NCI-H2029 (cell line): ENCODE measurements around the gene MRPS14.
"Not testable (repeated sequence)": the region's sequence is repeated elsewhere in the genome, so short reads cannot be mapped to it uniquely, and the experiment has no call there.

Experiments used
- DNase-seq: peaks from one replicate; lab custom pipeline; 2025; lab: John Stamatoyannopoulos, UW

The MRPS14 gene

DNA sequence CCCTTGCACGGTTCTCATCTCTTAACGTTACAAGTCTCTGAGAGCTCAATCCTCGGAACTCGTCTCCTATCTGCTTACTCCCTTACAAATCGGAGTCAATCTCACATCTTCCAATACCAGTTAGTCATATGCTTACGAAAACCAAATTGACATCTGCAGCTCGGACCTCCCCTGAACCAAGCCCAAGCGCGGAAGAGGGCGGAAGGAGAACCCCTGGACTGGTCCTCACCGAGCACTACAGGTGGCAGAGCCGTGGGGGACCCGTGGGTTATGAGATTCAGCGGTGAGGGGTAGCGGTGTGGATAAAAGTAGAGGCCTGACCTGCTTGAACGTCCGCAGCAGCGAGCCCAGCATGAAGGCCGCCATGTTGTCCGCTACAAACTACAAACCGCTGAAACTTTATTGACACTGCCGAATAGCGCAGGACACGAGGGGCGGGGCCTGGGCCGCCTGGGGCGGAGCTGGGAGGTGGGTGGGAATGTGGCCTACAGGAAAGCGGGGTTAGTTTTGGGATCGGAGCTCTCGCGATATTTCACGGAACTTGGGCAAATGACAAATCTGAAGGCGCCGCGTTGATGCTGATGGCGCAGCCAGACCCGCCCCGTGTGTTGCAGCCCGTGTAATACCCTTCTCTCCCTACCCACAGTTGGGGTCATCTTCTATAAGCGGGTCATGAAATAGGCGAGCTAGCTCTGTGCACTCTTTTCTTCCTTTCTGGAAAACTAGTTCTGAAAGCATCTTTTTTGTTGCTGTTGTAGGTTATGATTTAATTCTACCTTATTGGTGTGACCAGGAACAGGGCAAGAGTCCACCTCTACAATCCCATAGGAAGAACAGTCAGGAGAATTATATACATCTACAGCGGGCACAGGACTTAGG is at the start of gene MRPS14:
Gene MRPS14, minus strand, starts transcription at position 383 of the 879 bp plus-strand sequence. Its CDS starts 17 bp downstream, at position 366.
- peak; percentile 84 for DNase-seq

DNA sequence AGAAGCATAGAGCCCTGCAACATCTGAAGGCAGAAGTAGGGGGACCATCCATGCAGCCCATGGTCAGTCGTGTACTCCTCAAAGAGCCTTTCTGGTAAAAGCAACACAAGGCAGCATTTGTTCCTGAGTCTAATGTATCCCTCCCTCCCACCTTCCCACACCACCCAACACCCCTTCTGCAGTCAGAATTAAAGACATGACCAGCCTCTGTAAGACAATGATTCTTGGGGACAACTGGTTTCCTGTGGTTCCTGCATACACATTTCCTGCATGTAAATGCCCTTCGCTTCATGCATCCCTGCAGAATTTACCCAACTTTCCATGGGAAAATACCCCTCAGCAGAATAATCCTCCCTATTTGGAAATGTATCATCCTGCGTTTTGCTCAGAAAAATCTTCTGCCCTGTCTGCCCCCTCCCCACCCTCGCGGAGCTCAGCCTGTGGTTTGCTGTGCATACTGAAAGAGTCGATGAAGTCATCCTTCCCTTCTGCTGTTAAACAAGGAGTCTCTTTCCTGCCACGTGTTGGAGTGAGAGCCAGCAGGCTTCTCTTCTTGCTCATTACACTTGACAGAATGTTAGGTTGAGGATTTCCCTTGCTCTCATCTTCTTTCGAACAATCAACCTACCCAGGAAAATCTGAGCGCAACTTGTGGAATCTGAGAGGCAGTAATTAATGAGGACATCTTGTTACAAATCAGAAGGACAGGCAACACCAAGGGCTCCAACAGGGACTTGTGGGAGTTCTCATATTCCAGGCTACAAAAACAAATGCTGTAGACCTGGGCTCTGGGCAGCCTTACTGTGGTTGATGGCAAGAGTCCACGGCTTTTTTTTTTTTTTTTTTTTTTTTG is 49.1 kb upstream of the MRPS14 start:
- DNase-seq = peak; percentile 28

- no peak for DNase-seq
Observed at GRCh38 chr1:175071276-175071943, 48.2 kb upstream of the MRPS14 start.

DNA sequence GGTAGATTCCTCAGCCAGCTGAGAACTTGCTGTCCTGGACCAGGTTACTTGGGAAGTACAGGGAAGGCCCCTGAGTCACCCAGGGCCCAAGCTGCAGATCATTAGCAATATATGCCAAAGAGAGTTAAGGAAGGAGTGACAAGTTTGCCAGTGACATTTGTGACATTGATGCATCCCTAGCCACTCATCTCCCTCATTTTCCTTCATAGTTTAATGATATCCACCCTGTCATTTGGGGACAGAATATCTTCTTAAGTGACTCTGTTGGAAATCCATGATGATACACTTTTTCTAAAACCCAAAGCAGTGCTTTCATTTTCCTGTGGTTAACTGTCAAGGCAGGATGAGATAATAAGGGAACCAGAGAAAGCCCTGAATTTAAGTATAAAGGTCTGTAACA is 47.6 kb upstream of the MRPS14 start:
- no peak for DNase-seq

GRCh38 chr1:175067362-175068106 is 44.3 kb upstream of the MRPS14 start, which contains the start of gene TNN:
Gene TNN (plus strand): TSS chr1:175067833. CDS start chr1:175077419, 9,586 bp downstream.
- DNase-seq = no peak

DNA sequence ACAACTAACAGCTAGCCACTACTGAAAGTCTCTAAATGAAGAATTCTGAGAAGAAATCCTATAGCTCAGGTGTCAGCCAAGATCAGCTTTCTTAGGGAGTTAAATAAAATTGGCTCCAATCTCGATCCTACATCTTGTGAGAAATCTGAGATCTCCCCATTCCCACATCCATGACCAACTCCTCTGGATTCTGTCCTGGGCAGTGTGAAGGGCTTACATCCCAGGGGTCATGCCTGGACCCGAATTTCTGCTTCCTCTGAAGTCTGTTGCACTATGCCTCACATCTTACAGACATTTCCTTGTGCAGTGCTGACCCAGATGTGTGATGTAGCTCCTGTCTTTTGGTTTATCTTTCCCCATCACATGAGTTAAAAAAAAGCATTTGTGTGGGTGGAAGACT is 39.6 kb upstream of the MRPS14 start:
- no peak for DNase-seq

GRCh38 chr1:175062339-175062738 is 39.1 kb upstream of the MRPS14 start:
- DNase-seq = no peak

DNA sequence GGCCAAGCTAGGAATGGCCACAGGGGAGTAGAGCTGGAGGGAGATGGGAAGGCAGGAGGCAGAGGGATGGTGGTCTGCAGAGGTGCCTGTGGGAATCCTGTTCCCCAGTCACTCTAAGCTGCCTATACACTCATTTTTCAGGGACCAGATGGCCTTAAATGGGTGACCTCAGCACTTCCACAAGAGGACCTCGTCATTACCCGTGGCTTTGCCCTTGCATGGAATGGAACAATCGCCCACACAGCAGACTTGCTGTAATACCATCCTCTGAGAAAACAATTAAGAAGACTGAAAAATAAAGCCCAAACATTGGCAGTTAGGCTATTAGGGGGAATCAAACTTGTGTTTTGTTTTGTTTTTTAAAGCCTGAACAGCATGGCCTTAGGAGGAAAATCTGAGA is 31.5 kb upstream of the MRPS14 start:
- no peak for DNase-seq

DNA sequence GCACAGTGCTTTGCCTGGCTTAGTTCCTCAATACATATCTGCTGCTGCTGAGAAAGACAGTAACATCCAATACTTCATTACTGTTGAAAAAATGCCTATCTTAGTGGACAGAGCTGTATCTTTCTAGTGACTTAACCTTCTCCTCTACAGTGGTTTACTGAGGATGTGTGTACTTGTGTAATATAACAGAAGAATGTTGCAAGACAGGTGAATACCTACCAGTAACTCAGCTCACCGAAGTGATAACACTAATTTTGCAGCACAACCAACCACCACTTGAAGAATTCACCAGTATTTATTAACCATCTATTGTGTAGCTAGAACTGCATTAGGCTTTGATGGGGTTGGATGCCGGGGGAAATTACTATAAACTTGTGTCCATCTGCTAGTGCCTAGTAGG is 27.8 kb upstream of the MRPS14 start:
- no peak for DNase-seq

DNA sequence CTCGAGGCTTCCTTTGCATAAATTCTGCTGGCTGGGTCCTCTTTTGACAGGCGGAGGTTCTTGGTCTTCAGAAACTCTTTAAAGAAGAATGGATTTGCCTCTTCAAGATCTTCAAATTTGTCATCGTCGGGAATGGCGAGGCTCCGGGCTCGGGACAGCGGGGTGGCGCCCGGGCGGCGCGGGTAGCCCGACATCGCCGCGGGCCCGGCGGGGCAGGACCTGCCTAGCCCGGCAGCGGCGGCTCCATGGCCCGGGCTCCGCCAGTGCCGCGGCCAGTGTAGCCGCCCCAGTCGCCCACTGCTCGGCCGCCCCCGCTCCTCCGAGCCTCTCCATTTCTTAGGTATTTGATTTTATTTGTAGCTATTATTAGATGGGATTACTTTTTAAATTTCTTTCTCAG is 22.3 kb upstream of the MRPS14 start:
- DNase-seq = no peak

- no peak for DNase-seq
Observed at GRCh38 chr1:175045097-175045496, 21.9 kb upstream of the MRPS14 start.

- not testable (repeated sequence) for DNase-seq
Observed at GRCh38 chr1:175044591-175044990, 21.4 kb upstream of the MRPS14 start.

DNA sequence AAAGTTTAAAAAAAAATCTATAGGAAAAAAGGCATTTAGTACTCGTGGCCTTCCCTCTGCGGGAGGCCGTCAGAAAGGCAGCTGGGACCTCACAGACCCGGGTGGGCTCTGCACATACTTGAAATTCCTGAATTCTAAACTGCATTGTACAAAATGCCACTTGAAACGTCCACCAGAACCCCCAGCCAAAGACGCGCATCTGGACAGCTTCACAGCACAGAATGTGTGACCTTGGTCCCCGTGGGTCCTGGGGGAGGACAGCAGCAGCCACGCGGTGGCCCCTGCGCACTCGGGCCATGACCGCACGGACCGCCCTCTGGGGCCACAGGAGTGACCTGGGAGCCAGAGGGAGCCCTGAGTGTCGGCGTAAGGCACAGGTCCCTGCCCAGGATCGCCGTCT is 20.6 kb upstream of the MRPS14 start:
- DNase-seq = no peak

GRCh38 chr1:175042650-175043049 is 19.4 kb upstream of the MRPS14 start:
- no peak for DNase-seq

DNA sequence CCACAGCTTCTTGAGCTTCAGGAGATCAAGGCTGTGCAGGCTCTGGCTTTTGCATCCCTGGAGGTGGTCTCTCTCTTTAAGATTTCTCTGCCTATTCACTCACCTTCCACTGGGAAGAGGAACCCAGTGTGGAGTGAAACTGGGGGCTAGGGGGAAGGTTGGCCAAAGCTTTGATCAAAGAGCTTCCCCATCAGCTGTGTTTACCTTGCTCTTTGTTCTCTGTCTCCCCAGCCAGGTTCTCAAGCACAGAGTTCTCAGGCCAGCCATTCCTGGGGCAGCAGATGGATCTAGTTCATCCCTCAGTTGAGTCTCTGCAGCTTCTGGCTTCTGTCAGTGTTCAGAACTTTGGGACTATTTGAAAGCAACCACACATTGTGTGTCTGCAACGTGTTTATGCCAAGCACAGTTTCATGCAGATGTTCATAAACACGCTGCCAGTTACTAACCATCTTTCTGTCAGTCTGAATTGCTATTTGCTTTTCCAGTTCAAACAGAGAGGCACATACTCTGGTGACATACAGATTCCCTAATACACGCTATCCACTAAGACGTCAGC is 17.2 kb upstream of the MRPS14 start:
- no peak for DNase-seq

GRCh38 chr1:175037416-175037815 is 14.2 kb upstream of the MRPS14 start:
- DNase-seq = no peak

DNA sequence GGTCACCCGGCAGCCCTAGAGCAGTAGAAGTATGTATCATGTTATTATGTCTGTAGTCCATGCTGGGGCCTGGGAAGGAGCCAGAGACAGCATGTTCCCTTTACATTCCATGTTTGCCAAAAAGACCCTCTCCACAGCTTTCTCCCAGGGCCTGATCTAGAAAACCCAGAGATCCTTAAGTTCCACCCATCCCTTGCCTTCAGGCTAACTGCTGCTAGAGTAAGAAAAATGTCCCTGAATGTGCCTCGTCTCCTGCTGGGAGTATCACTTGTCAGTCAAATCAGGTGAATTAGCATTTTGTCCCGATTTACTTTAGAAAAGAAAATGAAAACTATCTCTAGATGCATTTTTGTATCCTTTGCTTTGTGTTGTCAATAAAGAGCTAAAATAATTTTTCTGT is 13.3 kb upstream of the MRPS14 start:
- DNase-seq = no peak

- DNase-seq = no peak
Observed at GRCh38 chr1:175035865-175036264, 12.6 kb upstream of the MRPS14 start.

GRCh38 chr1:175034775-175035174 is 11.6 kb upstream of the MRPS14 start:
- DNase-seq = no peak

DNA sequence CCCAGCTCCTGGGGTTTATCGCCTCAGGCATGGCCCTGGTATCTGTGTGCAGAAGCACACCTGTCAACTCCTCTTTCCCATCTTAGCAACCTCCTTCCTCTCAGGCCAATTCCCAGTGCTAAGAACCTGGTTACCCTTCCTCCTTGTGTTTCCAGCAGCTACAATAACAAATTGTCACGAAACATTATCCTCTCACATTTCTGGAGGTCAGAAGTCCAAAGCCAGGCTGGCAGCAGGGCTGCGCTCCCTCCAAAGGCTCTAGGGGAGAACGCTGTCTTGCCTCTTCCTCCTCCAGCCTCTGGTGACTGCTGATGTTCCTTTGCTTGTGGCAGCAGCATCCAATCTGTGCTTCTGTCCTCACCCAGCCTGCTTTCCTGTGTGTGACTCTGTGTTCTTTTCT is 10.7 kb upstream of the MRPS14 start:
- no peak for DNase-seq

DNA sequence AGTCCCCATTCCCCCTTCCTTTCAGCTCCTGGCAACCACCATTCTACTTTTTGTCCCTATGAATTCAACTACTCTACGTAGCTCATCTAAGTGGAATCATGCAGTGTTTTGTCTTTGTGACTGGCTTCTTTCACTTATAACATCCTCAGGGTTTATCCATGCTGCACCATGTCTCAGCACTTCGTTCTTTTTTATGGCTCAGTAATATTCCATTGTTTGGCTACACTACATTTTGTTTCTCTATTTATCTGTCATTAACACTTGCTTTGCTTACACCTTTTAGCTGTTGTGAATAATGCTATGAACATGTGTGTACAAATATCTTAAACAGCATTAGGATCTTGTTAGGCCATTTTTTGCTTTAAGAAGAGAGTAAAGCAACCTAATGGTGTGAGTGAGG is 1.5 kb upstream of the MRPS14 start:
- DNase-seq = no peak
